HEK293T (cell line): ENCODE results near the gene RAPGEF1.

ENCODE experiments used
- SUZ12 ChIP-seq: fragments of 450-650 bp; IDR thresholded peaks from 2 replicates; pipeline ENCODE4 v1.6.1; 2016; ENCODE audit warnings: mild to moderate bottlenecking
- ZNF384 ChIP-seq: fragments of 450-650 bp; IDR thresholded peaks from 2 replicates; pipeline ENCODE4 v1.6.1; 2016

GRCh38 chr9:131677444-131678180, 62.3 kb downstream of the RAPGEF1 start:
- TF ChIP-seq ZNF384 (no peak), SUZ12 (no peak)
